ENCODE data around the gene AK4. TPM values are rescaled to one million over a fixed set of nuclear protein-coding genes. Genes with fewer than 3 reads are reported as not detected.

The AK4 gene
- total RNA-seq, 2 donors from 2014 or later, result 14.9 to 21.9 TPM

- no peaks in the 10 kb centered on the region for H3K36me3 Mint-ChIP-seq (ENCODE audit: insufficient read depth in 2 of 2)
- no peak overlapping the region for H3K4me3 Mint-ChIP-seq
- H3K9me3 Mint-ChIP-seq, result no peaks in the 10 kb centered on the region
- no peak for ATAC-seq (replicated peaks in 1 of 2)
- no peak overlapping the region for H3K27ac Mint-ChIP-seq
- no peak for DNase-seq
- H3K4me1 Mint-ChIP-seq (ENCODE audit: low read depth), result no peaks in the 10 kb centered on the region
- H3K27me3 Mint-ChIP-seq (ENCODE audit: low read depth), result peaks cover 12% of the 10 kb centered on the region
Observed at GRCh38 chr1:65276197-65276939, 128.4 kb downstream of the AK4 start.

DNA sequence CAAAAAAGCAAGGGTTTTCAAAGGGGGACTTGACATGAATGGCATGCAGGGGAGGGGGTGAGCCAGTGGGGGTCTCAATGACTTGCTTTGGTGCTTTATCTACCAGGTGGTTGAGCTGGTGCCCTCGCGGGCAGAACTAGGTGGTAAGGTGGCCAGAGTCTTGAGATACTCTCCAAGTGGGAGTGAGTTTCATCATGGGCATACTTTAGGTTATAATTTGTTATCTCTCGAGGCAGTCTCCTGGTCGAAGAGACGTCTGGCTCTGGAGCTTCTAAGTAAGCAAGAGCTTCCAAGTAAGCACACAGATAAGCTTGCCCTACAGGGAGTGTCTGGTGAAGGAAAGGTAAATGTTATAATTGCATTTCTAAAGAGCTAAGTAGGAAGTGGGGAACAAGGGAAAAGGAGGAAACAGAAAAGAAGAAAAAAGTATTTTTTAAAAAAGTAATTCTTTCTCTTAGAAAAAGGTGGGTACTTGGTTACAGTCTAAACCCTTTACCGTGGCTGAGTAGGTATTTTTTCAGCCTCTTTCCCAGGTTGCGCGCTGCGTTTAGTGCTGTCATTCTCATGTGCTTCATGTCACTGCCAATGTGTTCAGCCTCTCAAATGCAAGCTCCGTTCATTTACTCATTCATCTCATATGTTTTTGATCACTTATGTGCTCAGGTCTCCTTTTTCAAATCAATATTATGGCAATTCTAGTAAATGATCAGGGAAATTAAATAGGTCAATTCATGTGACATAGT lies 129.8 kb downstream of the AK4 start:
- Mint-ChIP-seq H3K9me3 (no peaks in the 10 kb centered on the region), H3K27ac (peak overlapping the region; percentile 20), H3K27me3 (ENCODE audit: low read depth) (peaks cover 12% of the 10 kb centered on the region), H3K36me3 (ENCODE audit: insufficient read depth in 2 of 2) (no peaks in the 10 kb centered on the region), H3K4me1 (ENCODE audit: low read depth) (no peaks in the 10 kb centered on the region), H3K4me3 (no peak overlapping the region)
- ATAC-seq (replicated peaks in 1 of 2) (no peak), DNase-seq (no peak)

- H3K4me3 Mint-ChIP-seq, result no peak overlapping the region
- no peaks in the 10 kb centered on the region for H3K9me3 Mint-ChIP-seq
- DNase-seq, result no peak
- no peak overlapping the region for H3K27ac Mint-ChIP-seq
- peaks cover 12% of the 10 kb centered on the region for H3K27me3 Mint-ChIP-seq (ENCODE audit: low read depth)
- no peaks in the 10 kb centered on the region for H3K36me3 Mint-ChIP-seq (ENCODE audit: insufficient read depth in 2 of 2)
- no peak for ATAC-seq (replicated peaks in 1 of 2)
- no peaks in the 10 kb centered on the region for H3K4me1 Mint-ChIP-seq (ENCODE audit: low read depth)
Observed at GRCh38 chr1:65278376-65279069, 130.5 kb downstream of the AK4 start.

- Mint-ChIP-seq H3K4me1 (ENCODE audit: low read depth) (no peaks in the 10 kb centered on the region), H3K36me3 (ENCODE audit: insufficient read depth in 2 of 2) (no peaks in the 10 kb centered on the region), H3K4me3 (no peak overlapping the region), H3K9me3 (no peaks in the 10 kb centered on the region), H3K27ac (no peak overlapping the region), H3K27me3 (ENCODE audit: low read depth) (peaks cover 12% of the 10 kb centered on the region)
- DNase-seq (no peak), ATAC-seq (replicated peaks in 1 of 2) (no peak)
Observed at GRCh38 chr1:65279070-65279779, 131.2 kb downstream of the AK4 start.

Other genes with a start within 250 kb of the AK4 start
- 100 to 1,000 TPM; 169 to 185 TPM for gene JAK1, start 181.7 kb upstream of the AK4 start, total RNA-seq
- 1 to 10 TPM; 2.3 to 3.1 TPM for gene DNAJC6, start 161.3 kb downstream of the AK4 start, total RNA-seq